Suppressor macrophage treated with lipopolysaccharide for 4 hours (primary cell): ENCODE measurements around the gene THADA.
"Not testable (repeated sequence)": the region's sequence is repeated elsewhere in the genome, so short reads cannot be mapped to it uniquely, and the experiment has no call there.

ENCODE experiments used
- DNase-seq: peaks from one replicate; pipeline ENCODE4 v3.0.0-alpha.2; 2020

The THADA gene

GRCh38 chr2:43462866-43463641 lies 132.8 kb downstream of the THADA start:
- DNase-seq = no peak

DNA sequence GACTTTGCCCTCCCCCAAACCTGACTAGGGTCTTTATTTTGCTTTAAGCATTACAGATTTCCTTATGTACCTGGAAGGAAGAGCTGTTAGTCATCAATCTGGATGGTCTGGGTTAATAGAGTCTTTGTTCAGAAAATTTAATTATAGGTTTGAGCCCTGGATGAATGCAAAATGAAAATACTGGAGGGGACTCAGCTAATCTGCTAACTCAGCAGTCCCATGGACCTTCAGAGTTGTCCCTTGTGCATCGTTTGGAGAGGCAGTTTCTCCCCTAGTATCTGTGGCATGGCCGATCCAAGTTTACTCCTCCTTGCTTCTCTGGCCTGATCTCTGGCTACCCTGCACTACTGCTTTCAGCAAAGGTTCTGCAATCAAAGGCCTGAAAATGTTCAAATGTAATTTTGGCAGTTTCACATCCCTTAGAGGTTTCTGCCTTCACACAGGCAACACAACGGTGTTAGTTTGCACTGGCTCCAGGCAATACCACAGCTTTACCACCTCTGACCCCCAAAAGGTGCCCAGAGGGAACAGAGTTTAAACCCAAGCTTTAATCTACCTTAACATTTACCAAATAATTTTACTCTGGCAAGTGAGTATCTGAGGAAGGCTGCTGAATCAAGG lies 134.3 kb downstream of the THADA start:
- DNase-seq = peak; percentile 47

- DNase-seq = no peak
Observed at GRCh38 chr2:43460611-43461365, 135.1 kb downstream of the THADA start.

- no peak for DNase-seq
Observed at GRCh38 chr2:43460174-43460546, 135.7 kb downstream of the THADA start.

DNA sequence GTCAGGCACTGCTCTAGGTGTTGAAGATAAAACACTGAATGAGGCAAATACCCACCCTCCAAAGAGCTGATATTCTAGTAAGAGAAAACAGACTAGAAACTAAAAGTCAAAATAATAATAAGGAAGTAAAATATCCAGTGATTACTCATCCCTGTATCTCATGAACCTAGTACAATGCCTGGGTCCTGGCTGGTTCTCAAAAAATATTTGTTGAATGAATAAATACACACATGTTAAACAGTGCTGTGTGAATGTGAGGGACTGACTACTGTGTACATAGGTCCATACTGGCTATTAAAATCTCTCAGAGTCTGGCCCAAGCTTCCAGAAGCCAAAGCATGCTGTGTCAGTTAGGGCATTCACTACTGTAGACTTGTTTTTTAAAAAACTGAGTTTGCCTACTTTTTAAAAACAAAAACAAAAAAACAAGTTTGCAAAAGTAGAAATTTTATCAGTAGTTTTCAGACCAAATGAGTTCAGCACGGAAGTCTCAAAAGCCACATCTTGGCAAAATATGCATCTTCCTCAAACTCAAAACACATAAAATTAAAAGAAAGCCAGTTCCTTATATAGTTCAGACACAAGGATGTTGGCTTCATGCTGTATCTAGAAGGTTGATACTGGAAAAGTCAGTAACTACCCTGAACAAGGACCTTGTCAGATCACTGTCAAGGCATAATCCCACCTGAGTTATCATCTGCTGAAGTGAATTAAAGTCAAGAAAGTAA lies 136.2 kb downstream of the THADA start:
- DNase-seq = peak; percentile 71

GRCh38 chr2:43458014-43458628 lies 137.7 kb downstream of the THADA start:
- peak; percentile 40 for DNase-seq

GRCh38 chr2:43455731-43456642 lies 139.9 kb downstream of the THADA start:
- peak; percentile 83 for DNase-seq

DNA sequence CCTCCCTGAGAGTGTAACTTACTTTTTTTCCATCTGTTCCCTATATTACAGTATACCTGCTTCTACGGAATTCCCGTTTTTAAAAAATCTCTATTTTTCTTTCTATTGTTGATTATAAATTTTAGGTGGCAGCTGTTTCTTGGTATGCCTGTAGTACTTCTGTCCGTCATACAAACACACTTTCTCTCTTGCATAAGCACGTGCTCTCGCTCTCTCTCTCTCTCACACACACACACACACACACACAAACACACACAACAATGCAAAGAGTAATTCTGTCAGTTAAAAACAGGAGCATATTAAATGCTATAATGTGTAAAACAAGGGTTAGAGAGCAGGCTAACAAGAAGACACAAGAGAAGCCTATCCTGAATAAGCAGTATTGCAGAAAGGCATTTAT lies 140.5 kb downstream of the THADA start:
- no peak for DNase-seq

GRCh38 chr2:43454791-43455190 lies 141.0 kb downstream of the THADA start:
- peak; percentile 43 for DNase-seq

- no peak for DNase-seq
Observed at GRCh38 chr2:43453179-43454170, 142.4 kb downstream of the THADA start.

- no peak for DNase-seq
Observed at GRCh38 chr2:43452318-43452731, 143.5 kb downstream of the THADA start.

DNA sequence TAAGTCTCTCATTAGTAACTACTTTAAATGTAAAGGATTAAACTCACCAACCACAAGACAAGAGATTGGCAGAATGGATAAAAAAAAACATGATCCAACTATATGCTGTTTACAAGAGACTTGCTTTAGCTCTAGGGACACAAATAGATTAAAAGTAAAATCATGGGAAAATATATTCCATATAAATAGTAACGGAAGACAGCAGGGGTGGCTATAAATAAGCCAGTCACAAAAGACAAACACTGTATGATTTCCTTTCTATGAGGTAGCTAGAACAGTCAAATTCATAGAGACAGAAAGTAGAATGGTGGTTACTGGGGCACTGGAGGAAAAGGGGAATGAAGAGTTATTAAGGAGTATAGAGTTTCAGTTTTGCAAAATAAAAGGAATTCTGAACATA lies 145.2 kb downstream of the THADA start:
- no peak for DNase-seq

DNA sequence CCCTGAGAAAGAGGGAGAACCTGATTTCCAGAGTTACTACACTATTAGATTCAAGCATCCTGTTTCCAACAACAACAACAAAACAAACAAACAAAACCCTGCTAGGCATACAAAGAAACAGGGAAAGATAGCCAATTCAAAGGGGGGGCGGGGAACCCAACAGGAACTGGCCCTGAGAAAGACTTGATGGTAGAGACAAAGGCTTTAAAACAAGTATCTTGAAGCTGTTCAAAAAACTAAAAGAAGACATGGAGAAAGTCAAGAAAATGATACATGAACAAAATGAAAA lies 147.1 kb downstream of the THADA start:
- peak; percentile 23 for DNase-seq

DNA sequence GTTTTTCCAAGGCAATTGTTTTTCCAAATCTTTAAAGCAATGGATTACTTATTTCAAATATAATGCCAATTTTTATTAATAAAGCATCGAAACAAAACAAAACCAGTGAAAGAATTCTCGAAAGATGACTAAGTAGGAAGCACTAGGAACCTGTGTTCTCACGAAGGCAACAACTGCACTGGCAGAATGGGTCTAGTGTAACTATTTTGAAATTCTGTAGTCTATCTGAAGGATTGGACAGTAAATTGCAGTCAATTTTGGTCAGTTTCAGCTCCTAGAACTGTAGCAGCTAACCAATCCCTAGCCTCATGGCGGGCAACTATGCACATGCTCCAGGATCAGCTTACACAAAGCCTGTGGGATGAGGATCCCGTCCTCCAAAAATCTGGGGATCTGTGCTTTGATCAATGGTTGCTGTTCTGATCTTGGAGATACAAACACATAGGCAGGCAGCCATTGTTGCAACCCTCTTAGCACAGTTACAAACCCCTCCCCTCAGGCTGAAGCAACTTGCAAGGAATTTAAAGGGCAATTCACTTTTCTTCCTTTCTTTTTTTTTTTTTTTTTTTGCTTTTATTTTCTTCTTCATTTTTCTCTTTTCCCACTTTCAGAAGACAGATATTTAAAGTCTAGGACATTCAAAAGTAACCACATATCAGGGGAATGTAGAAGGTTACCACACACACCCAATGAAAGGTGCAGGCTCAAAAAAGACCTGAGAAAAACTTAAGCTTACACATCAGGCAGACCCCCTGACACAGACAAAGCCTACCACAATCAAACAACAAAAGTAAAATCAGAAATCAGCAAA lies 147.6 kb downstream of the THADA start:
- DNase-seq = no peak

DNA sequence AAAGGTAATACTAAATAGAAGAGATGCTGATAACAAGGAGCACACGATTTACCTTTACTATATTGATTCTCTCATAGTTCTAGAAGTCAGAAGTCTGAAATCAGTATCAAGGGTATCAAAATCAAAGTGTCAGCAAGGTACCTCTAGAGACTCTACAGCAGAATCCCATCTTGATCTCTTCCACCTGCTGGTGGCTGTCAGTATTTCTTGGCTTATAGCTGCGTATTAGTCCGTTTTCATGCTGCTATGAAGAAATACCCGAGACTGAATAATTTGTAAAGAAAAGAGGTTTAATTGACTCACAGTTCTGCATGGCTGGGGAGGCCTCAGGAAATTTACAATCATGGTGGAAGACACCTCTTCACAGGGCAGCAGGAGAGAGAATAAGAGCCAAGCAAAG lies 149.1 kb downstream of the THADA start:
- DNase-seq = not testable (repeated sequence)

GRCh38 chr2:43445781-43446180 lies 150.1 kb downstream of the THADA start:
- DNase-seq = no peak

DNA sequence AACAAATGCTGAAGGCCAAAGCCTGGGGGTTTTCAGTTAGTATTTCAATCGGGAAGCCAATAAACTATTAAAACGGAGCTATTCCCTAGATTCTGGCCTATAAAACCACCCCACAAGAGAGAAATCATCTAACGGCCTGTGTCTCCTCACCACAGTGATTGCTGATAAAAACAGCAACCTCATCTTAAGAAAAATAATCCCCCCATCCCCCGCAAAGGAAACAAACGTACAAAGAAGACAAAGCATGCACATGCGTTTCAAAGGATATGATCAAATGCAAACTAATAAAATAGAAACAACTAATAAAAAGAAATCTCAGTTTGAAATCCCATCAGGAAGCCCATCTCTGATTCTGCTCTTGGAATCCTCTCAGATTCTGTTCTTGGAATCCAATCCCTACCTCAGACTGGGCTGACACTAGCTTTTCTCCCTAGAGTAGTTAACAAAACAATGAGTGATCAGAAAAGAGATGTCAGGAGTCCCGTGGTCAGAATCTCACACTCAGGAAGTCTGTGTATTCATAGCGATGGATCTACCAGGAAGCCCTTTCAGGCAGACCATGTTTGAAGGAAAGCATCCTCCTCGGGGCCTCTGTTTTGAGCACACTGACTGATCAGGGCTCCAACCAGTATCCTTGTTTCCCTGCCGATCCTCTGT lies 150.7 kb downstream of the THADA start:
- DNase-seq = no peak

GRCh38 chr2:43443282-43443681 lies 152.6 kb downstream of the THADA start:
- DNase-seq = no peak

DNA sequence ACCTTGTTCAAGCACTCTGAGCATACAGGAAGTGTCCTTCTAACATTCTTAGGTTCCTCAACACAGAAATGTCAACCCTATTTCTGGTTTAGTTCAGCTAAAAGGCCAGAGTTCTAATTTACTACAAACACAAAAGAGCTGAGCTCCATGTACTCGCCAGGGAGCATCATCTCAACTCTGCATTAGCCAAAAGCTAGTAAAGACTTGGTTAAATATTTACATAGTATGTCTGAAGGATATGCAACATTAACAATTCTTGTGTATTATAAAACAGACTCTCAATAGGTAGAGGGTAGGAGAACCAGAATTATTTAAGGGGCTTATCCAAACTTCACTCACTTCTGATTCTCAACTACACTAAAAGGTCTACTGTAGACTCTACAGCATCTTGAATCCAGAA lies 154.6 kb downstream of the THADA start:
- no peak for DNase-seq
